K562 (cell line): ENCODE measurements around the gene PNRC2. TPM values are rescaled to one million over a fixed set of nuclear protein-coding genes. Genes with fewer than 3 reads are reported as not detected.

ENCODE experiments used
- CBFA2T3 ChIP-seq: fragments of 450-650 bp; IDR thresholded peaks from 2 replicates; pipeline ENCODE4 v1.6.1; 2017
- HLTF ChIP-seq: fragments of 450-650 bp; IDR thresholded peaks from 2 replicates; pipeline ENCODE4 v1.6.1; 2016
- JUND ChIP-seq, 2 experiments: IDR thresholded peaks; 2 replicates in 1 of 2; 3 replicates in 1 of 2; pipeline ENCODE4 v1.6.1; 2011; ENCODE audit warnings: borderline replicate concordance in 2 of 2, low read depth in 2 of 2, low read length in 2 of 2, improper control_type of control experiment in 1 of 2, missing biosample characterization in 1 of 2, missing genetic modification characterization in 1 of 2, missing genetic modification reagents in 1 of 2
- KDM1A ChIP-seq, 2 experiments: fragments of 450-650 bp; IDR thresholded peaks; 2 replicates each; pipeline ENCODE4 v1.6.1; 2016; ENCODE audit warnings: mild to moderate bottlenecking in 2 of 2
- MITF ChIP-seq: IDR thresholded peaks from 2 replicates; pipeline ENCODE4 v1.6.1; 2014; ENCODE audit warnings: antibody characterized with exemption
- NR2C2 ChIP-seq, 2 experiments: fragments of 200-800 bp in 1 of 2; sonication (Bioruptor generic) in 1 of 2; sonication (generic) in 1 of 2; formaldehyde crosslinking in 1 of 2; IDR thresholded peaks; 2 replicates each; pipeline versions ENCODE4 v1.6.1 to v1.8.0; 2016 to 2022; ENCODE audit warnings: mild to moderate bottlenecking in 1 of 2, missing compliant biosample characterization in 1 of 2, missing genetic modification characterization in 1 of 2, missing genetic modification reagents in 1 of 2
- NR4A1 ChIP-seq, 2 experiments: fragments of 250-450 bp in 1 of 2; fragments of 450-650 bp in 1 of 2; sonication (Bioruptor Pico) in 1 of 2; IDR thresholded peaks; 2 replicates each; pipeline versions ENCODE4 v1.4.0 to v1.6.1; 2016 to 2020; ENCODE audit warnings: mild to moderate bottlenecking in 2 of 2, missing compliant biosample characterization in 1 of 2, missing genetic modification characterization in 1 of 2, moderate library complexity in 1 of 2
- PKNOX1 ChIP-seq: fragments of 450-650 bp; IDR thresholded peaks from 2 replicates; pipeline ENCODE4 v1.6.1; 2016
- POLR2AphosphoS2 ChIP-seq: IDR thresholded peaks from 2 replicates; pipeline ENCODE4 v1.6.1; 2012; ENCODE audit warnings: low read length, improper control_type of control experiment
- REST ChIP-seq, 2 experiments: fragments of 450-650 bp; formaldehyde crosslinking in 1 of 2; IDR thresholded peaks; 2 replicates each; pipeline versions ENCODE4 v1.4.0 to v1.6.1; 2014 to 2020; ENCODE audit warnings: mild to moderate bottlenecking in 2 of 2, borderline replicate concordance in 1 of 2, low read depth in 1 of 2
- SAP30 ChIP-seq: fragments of 200-600 bp; sonication (generic); IDR thresholded peaks from 2 replicates; pipeline ENCODE4 v1.6.1; 2012; ENCODE audit warnings: borderline replicate concordance, low read depth, mild to moderate bottlenecking, moderate library complexity, low read length, control low read depth, inconsistent platforms; ENCODE audit not compliant: insufficient read depth, poor library complexity, severe bottlenecking
- SLC30A9 ChIP-seq: fragments of 250-450 bp; sonication (Bioruptor Pico); IDR thresholded peaks from 2 replicates; pipeline ENCODE4 v1.8.0; 2022; ENCODE audit warnings: mild to moderate bottlenecking, moderate library complexity
- SMAD4 ChIP-seq: fragments of 250-450 bp; sonication (Bioruptor Pico); conservative IDR thresholded peaks from 2 replicates; pipeline ENCODE4 v1.8.0; 2021; ENCODE audit warnings: inconsistent platforms, mild to moderate bottlenecking, moderate library complexity
- WHSC1 ChIP-seq: IDR thresholded peaks from one replicate; pipeline ENCODE4 v1.6.1; 2012; ENCODE audit warnings: low read length, control low read depth, inconsistent platforms
- ZNF24 ChIP-seq: fragments of 450-650 bp; IDR thresholded peaks from 2 replicates; pipeline ENCODE4 v1.6.1; 2016
- ZNF507 ChIP-seq: conservative IDR thresholded peaks from 2 replicates; pipeline ENCODE4 v1.6.1; 2017; ENCODE audit warnings: missing genetic modification characterization, missing compliant biosample characterization
- polyA plus RNA-seq, 8 experiments: library from polyadenylated mRNA; depleted of rRNA in 4 of 8; stranded (reverse) in 5 of 8; unstranded in 3 of 8; fragments of >200 nt; fragmentation: Nextera tagmentation in 2 of 8; fragmentation: Illumina TruSeq in 1 of 8; extraction: Ambion mirVana in 2 of 8; extraction: Trizol in 1 of 8; gene quantifications; 2 replicates each; pipeline versions ENCODE4 v1.2.1 to v1.2.3, GENCODE V29; 2011 to 2014; ENCODE audit warnings: inconsistent platforms in 1 of 8, missing spikeins in 1 of 8
- total RNA-seq, 7 experiments: library from RNA; depleted of rRNA in 6 of 7; stranded (reverse); fragments of >200 nt in 6 of 7; fragmentation: Illumina TruSeq in 2 of 7; extraction: Trizol in 2 of 7; gene quantifications; 2 replicates each; pipeline versions ENCODE4 v1.2.1 to v1.2.3, GENCODE V29; 2011 to 2021; ENCODE audit warnings: low replicate concordance in 1 of 7

Gene PNRC2
- total and polyA plus RNA-seq, 9 of the 15 experiments (the other 6 are each of a cell fraction or from before 2014, with no cell fraction given), result 127 to 303 (median 203) TPM

GRCh38 chr1:23958810-23959460, 693 bp upstream of the PNRC2 start (continued):
- TF ChIP-seq MITF (no peak; the same call in 1 of the 2 replicates), CBFA2T3 (0 out of 2 replicates have a peak, but pooled peaks have one; percentile 6), NR4A1 (CRISPR knock-in tag; IDR thresholded peaks at IDR 0.05) (no peak), NR4A1 (tag; IDR thresholded peaks at IDR 0.05) (no peak; the same call in 1 of the 2 replicates), POLR2AphosphoS2 (peak; percentile 30; the same call in 1 of the 2 replicates), REST (IDR thresholded peaks at IDR 0.05; ENCODE audit: borderline replicate concordance) (peak; percentile 56), REST (CRISPR knock-in tag; IDR thresholded peaks at IDR 0.05; ENCODE audit: low read depth) (peak; percentile 65; the same call in 1 of the 2 replicates), SLC30A9 (CRISPR knock-in tag) (no peak), ZNF24 (0 out of 2 replicates have a peak, but pooled peaks have one; percentile 17), SAP30 (no peak), SMAD4 (CRISPR knock-in tag) (no peak; the same call in 1 of the 2 replicates), JUND (IDR thresholded peaks at IDR 0.05; ENCODE audit: borderline replicate concordance, low read depth, low read length) (peak; percentile 53; the same call in 1 of the 2 replicates), JUND (tag; IDR thresholded peaks at IDR 0.05; ENCODE audit: borderline replicate concordance, low read depth, low read length) (no peak; the same call in 2 of the 3 replicates), ZNF507 (no peak), KDM1A (IDR thresholded peaks at IDR 0.05) (no peak; a peak in 1 of 4 replicates), NR2C2 (CRISPR knock-in tag; IDR thresholded peaks at IDR 0.05) (no peak), NR2C2 (tag; IDR thresholded peaks at IDR 0.05) (no peak; the same call in 1 of the 2 replicates), PKNOX1 (peak; percentile 97), HLTF (peak; percentile 22; the same call in 1 of the 2 replicates), WHSC1 (no peak)
